ENCODE data around the gene AMH. TPM values are rescaled to one million over a fixed set of nuclear protein-coding genes. Genes with fewer than 3 reads are reported as not detected.

The AMH gene
- total and polyA plus RNA-seq, 2 of the 13 experiments (the other 11 are each of a cell fraction or from before 2014, with no cell fraction given): 0.03 to 0.18 TPM

- TF ChIP-seq DZIP1 (CRISPR knock-in tag; IDR thresholded peaks at IDR 0.05): no peak
- TF ChIP-seq HMG20A (CRISPR knock-in tag; IDR thresholded peaks at IDR 0.05; ENCODE audit: borderline replicate concordance): no peak
- no peak for TF ChIP-seq ASH2L (IDR thresholded peaks at IDR 0.05; ENCODE audit: insufficient read length, low read depth, low read length)
- no peak for TF ChIP-seq KLF16 (CRISPR knock-in tag; IDR thresholded peaks at IDR 0.05)
- TF ChIP-seq ZFYVE20 (CRISPR knock-in tag; IDR thresholded peaks at IDR 0.05; ENCODE audit: borderline replicate concordance, low read depth): no peak
- TF ChIP-seq ZNF260 (CRISPR knock-in tag; IDR thresholded peaks at IDR 0.05; ENCODE audit: borderline replicate concordance, low read depth): no peak
- no peak for TF ChIP-seq THAP7 (CRISPR knock-in tag; IDR thresholded peaks at IDR 0.05)
- TF ChIP-seq ZNF337 (CRISPR knock-in tag; IDR thresholded peaks at IDR 0.05; ENCODE audit: borderline replicate concordance, low read depth): no peak
- TF ChIP-seq, protein P1, sequence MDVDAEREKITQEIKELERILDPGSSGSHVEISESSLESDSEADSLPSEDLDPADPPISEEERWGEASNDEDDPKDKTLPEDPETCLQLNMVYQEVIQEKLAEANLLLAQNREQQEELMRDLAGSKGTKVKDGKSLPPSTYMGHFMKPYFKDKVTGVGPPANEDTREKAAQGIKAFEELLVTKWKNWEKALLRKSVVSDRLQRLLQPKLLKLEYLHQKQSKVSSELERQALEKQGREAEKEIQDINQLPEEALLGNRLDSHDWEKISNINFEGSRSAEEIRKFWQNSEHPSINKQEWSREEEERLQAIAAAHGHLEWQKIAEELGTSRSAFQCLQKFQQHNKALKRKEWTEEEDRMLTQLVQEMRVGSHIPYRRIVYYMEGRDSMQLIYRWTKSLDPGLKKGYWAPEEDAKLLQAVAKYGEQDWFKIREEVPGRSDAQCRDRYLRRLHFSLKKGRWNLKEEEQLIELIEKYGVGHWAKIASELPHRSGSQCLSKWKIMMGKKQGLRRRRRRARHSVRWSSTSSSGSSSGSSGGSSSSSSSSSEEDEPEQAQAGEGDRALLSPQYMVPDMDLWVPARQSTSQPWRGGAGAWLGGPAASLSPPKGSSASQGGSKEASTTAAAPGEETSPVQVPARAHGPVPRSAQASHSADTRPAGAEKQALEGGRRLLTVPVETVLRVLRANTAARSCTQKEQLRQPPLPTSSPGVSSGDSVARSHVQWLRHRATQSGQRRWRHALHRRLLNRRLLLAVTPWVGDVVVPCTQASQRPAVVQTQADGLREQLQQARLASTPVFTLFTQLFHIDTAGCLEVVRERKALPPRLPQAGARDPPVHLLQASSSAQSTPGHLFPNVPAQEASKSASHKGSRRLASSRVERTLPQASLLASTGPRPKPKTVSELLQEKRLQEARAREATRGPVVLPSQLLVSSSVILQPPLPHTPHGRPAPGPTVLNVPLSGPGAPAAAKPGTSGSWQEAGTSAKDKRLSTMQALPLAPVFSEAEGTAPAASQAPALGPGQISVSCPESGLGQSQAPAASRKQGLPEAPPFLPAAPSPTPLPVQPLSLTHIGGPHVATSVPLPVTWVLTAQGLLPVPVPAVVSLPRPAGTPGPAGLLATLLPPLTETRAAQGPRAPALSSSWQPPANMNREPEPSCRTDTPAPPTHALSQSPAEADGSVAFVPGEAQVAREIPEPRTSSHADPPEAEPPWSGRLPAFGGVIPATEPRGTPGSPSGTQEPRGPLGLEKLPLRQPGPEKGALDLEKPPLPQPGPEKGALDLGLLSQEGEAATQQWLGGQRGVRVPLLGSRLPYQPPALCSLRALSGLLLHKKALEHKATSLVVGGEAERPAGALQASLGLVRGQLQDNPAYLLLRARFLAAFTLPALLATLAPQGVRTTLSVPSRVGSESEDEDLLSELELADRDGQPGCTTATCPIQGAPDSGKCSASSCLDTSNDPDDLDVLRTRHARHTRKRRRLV (CRISPR knock-in tag; IDR thresholded peaks at IDR 0.05): no peak
- TF ChIP-seq, protein P2, sequence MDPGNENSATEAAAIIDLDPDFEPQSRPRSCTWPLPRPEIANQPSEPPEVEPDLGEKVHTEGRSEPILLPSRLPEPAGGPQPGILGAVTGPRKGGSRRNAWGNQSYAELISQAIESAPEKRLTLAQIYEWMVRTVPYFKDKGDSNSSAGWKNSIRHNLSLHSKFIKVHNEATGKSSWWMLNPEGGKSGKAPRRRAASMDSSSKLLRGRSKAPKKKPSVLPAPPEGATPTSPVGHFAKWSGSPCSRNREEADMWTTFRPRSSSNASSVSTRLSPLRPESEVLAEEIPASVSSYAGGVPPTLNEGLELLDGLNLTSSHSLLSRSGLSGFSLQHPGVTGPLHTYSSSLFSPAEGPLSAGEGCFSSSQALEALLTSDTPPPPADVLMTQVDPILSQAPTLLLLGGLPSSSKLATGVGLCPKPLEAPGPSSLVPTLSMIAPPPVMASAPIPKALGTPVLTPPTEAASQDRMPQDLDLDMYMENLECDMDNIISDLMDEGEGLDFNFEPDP (CRISPR knock-in tag; conservative IDR thresholded peaks at IDR 0.05): no peak
- TF ChIP-seq SMAD3 (CRISPR knock-in tag; IDR thresholded peaks at IDR 0.05): no peak
- TF ChIP-seq AKAP8 (CRISPR knock-in tag; IDR thresholded peaks at IDR 0.05): no peak
- no peak for TF ChIP-seq PBX3 (CRISPR knock-in tag; IDR thresholded peaks at IDR 0.05; ENCODE audit: borderline replicate concordance)
Observed at GRCh38 chr19:2270423-2271233, 21.5 kb downstream of the AMH start (continued).

Measured in HepG2 (cell line).